Activated T-helper 1 cell treated with Interleukin-2 at 50 U/mL for 16 hours (primary cell): Measurements from ENCODE around the gene GSK3B.
"Not testable (repeated sequence)": the region's sequence is repeated elsewhere in the genome, so short reads cannot be mapped to it uniquely, and the experiment has no call there.

Experiments used
- DNase-seq: peaks from one replicate; pipeline ENCODE4 v3.0.0-alpha.2; 2020; ENCODE audit warnings: low read depth

Gene GSK3B

GRCh38 chr3:120053647-120054046, 40.6 kb downstream of the GSK3B start:
- not testable (repeated sequence) for DNase-seq

DNA sequence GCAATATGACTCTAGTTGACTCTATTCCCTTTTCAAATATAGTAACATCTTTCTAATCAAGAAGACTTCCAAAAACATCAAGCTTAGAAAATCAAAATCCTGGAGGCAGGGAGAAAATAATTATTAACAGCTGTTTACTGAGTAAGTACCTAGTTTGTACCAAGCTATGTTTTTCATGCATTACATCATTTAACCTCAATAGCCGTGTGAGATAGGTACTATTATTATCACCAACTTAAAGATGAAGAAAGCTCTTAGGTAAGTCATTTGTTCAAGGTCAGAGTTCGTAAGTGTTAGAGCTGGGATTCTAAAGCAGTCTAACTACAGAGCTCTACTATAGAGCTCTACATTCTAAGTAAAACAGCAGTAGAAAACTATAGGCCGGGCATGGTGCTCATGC, 41.6 kb downstream of the GSK3B start:
- DNase-seq: no peak

- no peak for DNase-seq
Measured at GRCh38 chr3:120052225-120052624, 42.0 kb downstream of the GSK3B start.

GRCh38 chr3:120051570-120051969, 42.7 kb downstream of the GSK3B start:
- DNase-seq: not testable (repeated sequence)

- no peak for DNase-seq
Measured at GRCh38 chr3:120049881-120050539, 44.2 kb downstream of the GSK3B start.

GRCh38 chr3:120049072-120049471, 45.2 kb downstream of the GSK3B start:
- no peak for DNase-seq

GRCh38 chr3:120048355-120049041, 45.7 kb downstream of the GSK3B start:
- no peak for DNase-seq

DNA sequence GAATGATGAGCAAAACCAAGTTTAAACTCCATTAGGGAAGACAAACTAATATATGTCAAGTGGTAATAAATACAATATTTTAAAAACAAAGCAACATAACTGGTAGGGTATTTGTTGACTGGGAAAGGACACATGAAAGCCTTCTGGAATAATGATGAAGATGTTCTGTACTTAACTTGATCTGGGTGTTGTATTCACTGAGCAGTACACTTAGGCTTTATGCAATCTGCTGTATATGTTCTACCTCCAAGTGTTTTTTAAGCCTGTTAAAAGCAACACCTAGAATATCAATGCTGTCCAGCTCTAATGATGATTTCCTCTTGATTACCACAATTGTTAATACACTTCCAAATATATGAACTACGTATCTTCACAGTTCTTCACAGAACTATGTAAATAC, 46.6 kb downstream of the GSK3B start:
- DNase-seq: no peak

- DNase-seq: no peak
Measured at GRCh38 chr3:120040813-120041377, 53.4 kb downstream of the GSK3B start.

GRCh38 chr3:120039642-120040610, 54.3 kb downstream of the GSK3B start:
- DNase-seq: no peak

DNA sequence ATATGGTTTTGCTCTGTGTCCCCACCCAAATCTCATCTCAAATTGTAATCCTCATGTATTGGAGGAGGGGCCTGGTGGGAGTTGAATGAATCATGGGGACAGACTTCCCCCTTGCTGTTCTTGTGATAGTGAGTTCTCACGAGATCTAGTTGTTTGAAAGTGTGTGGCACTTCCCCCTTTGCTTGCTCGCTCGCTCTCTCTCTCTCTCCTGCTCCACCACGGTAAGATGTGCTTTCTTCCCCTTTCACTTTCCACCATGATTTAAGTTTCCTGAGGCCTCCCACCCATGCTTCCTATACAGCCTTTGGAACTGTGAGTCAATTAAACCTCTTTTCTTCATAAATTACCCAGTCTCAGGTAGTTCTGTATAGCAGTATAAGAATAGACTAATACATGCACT, 60.7 kb downstream of the GSK3B start:
- no peak for DNase-seq

DNA sequence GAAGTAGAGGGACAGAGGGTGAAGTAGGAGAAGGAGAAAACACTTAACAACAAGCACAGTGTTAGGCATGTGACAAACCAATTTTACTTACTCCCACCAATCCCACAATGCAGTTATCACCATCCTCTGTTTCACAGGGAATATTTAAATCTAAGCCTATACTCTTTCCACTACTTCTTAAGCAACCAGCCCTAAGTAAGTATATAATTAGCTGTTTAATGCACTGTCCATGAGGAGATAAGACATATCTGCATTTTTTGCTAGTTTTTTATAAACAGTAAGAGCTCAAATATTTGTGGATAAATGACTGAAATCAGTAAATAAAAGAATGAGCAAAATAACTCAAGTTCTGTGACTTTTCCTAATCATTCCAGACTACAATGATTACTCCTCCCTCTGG, 62.7 kb downstream of the GSK3B start:
- DNase-seq: no peak

DNA sequence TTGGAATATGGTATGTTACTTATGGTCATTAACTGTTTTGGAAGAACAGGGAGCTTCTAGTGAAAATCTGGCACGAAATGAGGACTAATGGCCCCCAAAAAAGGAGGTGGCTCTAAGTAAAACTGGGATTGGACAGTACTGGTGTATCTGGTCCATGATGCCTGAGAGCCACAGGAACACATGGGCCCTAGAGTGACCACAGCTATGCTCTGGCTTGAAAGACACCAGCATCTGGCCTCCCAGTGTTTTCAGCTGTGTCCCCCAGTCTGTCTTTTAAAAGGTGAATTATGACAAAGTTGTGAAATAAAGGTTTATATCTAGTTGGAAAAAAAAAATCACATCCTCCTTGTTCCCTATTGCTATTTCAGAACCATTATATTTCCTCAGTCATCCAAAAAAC, 64.5 kb downstream of the GSK3B start:
- no peak for DNase-seq

DNA sequence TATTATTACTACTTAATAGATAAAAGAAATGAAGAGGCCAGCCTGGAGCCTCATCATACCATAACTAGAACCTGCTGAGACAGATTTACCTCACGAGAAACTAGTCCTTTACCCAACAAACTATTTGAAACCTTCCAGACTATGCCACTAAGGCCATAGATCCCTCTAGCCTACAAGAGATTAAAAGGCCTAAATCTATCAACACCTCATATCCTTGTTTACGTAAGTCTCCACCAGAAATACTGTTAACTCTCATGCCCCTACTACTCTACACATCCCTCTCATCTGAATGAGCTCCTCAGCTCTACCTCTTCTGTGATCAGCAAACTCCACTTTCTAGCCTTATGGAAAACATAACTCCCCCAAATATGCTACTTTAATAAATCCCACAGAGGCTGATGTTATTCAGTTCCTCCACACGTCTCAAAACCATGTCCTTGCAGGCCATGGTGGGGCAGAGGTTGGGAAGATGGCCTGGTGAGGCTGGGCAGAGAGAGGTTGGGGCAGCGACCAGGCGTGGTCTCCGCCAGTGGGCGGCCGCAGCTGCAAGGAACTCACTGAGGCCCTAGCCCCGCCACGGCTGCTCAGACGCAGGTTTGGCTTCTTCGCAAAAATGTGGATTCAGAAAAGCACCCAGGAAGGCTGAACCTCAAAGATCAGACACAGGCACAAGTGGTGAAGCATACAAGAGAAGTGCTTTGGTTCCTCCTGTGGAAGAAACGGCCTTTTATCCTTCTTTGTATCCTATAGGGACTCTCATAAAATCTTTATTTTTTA, 65.8 kb downstream of the GSK3B start:
- no peak for DNase-seq

GRCh38 chr3:120027226-120027625, 67.0 kb downstream of the GSK3B start:
- DNase-seq: no peak

GRCh38 chr3:120025520-120025919, 68.7 kb downstream of the GSK3B start:
- no peak for DNase-seq

DNA sequence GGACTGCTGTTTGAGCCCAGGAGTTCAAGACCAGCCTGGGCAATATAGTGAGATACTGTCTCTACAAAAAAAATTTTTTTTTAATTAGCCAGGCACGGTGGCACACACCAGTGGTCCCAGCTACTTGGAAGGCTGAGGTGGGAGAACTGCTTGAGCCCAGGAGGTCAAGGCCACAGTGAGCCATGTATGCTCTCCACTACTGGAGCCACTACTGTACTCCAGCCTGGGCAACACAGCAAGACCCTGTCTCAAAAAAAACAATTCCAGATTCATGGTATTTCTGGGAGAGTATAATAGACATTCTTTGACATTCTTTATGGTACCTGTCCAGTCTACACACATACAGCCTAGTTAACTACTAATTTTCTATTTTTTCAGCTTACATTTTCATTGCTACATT, 70.1 kb downstream of the GSK3B start:
- DNase-seq: no peak

DNA sequence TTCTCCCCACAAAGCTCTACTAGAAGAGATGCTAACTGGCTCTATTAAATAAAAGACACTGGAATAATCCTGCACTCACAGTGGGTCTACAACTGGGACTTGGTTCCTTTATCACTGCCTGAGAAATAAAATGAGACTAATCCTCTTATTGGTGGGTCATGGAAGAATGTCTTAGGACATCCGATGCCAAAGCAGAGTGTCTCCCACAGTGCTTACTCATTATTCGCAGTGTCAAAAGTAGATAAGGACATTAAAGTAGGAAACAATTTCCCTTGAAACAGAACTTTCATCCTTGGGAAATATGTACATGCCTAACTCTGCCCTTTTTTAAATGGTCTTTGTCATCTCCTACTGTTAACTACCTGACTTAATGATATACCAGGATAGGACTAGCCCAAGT, 71.5 kb downstream of the GSK3B start:
- DNase-seq: no peak

- no peak for DNase-seq
Measured at GRCh38 chr3:120021523-120021922, 72.7 kb downstream of the GSK3B start.

- DNase-seq: no peak
Measured at GRCh38 chr3:120018299-120018698, 75.9 kb downstream of the GSK3B start.

GRCh38 chr3:120017692-120018091, 76.6 kb downstream of the GSK3B start:
- DNase-seq: no peak

- no peak for DNase-seq
Measured at GRCh38 chr3:120013481-120013880, 80.8 kb downstream of the GSK3B start.
